Stimulated activated CD4-positive, alpha-beta T cell treated with anti-CD3 and anti-CD28 coated beads, Interleukin-4, amount 100 ng/mL, for 24 hours (primary cell): Measurements from ENCODE around the gene CORO1C.
"Not testable (repeated sequence)": the region's sequence is repeated elsewhere in the genome, so short reads cannot be mapped to it uniquely, and the experiment has no call there.

Experiments used
- DNase-seq: peaks from one replicate; pipeline ENCODE4 v3.0.0-alpha.2; 2020

Gene CORO1C

GRCh38 chr12:108731105-108731865 lies at the start of gene CORO1C:
Gene CORO1C, minus strand, starts transcription at chr12:108731518. Its CDS starts 30,200 bp downstream, at chr12:108701318.
- DNase-seq: peak; percentile 89

DNA sequence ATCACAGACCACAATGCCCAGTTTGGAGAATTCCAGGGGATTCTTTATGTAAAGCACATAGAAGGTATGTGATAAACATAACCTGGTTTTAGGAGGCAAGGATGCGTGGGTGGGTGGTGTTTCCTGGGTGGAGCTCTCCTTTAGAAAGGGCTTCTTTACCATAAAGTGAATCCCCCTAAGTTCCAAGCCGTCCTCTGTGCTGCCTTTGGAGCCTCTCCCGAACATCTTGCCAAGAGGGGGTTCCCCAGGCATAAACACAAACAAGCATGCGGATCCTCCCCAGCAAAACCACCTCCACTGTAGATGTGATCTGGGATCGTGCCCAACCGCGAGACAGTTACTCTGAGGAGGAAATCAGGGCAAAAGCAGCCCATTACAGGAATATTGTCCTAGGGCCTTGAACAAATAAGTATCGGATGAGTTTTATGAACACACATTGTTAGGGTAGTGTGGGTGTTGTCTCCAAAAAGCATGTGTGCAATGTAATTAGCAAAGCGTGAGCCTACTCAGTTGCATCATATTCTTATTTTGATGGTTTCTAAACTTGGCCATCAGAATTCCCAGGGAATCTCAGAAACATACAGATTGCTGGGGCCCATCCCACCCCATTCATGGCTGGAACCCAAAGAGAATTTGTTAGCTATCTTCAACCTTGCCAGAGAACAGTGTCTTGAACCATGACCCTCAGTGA lies 48.8 kb upstream of the CORO1C start:
- DNase-seq: no peak

GRCh38 chr12:108778053-108778452 lies 46.7 kb upstream of the CORO1C start:
- no peak for DNase-seq

- DNase-seq: no peak
These were observed 45.8 kb upstream of the CORO1C start for GRCh38 chr12:108777156-108777555.

DNA sequence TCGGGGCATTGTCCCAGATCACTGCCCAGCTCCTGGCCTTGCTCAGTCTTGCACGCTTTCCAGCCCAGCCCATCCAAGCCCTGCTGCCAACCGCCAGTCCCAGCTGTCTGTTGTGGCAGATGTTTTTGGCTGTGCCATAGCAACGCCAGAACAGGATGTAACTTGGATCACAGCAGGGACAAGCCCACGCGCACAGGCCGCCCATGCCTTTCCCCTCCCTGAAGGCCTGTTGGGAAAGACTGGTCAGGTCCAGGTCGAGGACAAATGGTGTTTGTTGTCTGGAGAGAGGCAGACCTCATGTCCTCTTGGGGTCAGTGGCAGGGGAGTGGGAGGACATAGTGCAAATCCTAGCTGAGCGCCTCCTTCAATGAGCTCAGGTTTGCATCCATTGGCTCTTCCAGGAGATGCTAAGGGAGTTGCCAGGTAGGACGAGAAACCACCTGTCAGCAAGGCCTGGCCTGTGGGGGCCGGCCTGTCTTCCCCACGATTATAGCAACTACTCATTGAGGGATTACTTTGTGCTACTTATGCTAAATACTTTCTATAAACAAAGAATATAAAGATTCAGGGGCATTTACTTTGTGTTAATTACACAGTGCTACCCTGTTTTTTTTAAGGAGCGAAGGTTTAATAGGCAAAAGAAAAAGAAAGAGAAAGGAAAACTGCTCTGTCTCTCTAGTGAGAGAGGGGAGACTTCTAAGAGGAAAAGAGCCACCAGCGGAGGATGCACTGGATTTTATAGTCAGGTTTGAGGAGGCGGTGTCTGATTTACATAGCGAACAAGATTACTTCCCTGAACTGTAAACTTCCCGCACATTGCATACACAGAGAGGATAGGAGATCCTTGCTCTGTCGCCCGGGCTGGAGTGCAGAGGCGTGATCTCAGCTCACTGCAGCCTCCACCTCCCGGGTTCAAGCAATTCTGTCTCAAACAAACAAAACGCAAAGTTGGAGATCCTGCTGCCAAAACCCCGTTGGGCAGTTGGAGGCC lies 42.8 kb upstream of the CORO1C start:
- DNase-seq: no peak

- DNase-seq: no peak
These were observed 41.8 kb upstream of the CORO1C start for GRCh38 chr12:108772891-108773797.

GRCh38 chr12:108772247-108772646 lies 40.9 kb upstream of the CORO1C start:
- DNase-seq: no peak

- DNase-seq: not testable (repeated sequence)
These were observed 40.5 kb upstream of the CORO1C start for GRCh38 chr12:108771835-108772234.

GRCh38 chr12:108770963-108771362 lies 39.6 kb upstream of the CORO1C start:
- DNase-seq: no peak

DNA sequence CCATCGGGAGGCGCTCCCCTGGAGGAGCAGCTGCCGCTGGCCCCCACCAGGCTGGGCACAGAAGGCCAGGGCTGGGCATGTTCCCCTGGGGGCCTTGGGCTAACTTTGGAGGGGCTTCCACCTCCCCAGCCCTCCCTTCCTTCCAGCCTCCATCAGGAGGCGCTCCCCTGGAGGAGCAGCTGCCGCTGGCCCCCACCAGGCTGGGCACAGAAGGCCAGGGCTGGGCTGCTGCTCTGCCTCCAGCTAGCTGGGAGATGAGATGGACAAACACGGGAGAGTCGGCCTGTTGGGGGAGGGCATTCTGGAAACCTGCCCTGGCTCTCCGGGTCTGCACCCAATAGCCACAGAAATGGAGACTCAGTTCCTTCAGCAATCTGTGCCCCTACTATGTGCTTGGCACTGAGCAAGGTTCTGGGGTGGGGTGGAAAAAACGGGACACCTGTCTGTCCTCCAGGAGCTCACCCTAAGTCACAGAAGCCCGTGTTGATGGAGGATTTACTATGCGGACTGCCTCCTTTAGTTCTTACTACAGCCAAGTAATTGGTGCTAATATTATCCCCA lies 39.0 kb upstream of the CORO1C start:
- no peak for DNase-seq

GRCh38 chr12:108768591-108769500 lies 37.5 kb upstream of the CORO1C start:
- DNase-seq: peak; percentile 7

- no peak for DNase-seq
These were observed 35.0 kb upstream of the CORO1C start for GRCh38 chr12:108766294-108766693.

GRCh38 chr12:108765289-108765764 lies 34.0 kb upstream of the CORO1C start:
- no peak for DNase-seq

GRCh38 chr12:108764540-108765288 lies 33.4 kb upstream of the CORO1C start:
- DNase-seq: no peak

DNA sequence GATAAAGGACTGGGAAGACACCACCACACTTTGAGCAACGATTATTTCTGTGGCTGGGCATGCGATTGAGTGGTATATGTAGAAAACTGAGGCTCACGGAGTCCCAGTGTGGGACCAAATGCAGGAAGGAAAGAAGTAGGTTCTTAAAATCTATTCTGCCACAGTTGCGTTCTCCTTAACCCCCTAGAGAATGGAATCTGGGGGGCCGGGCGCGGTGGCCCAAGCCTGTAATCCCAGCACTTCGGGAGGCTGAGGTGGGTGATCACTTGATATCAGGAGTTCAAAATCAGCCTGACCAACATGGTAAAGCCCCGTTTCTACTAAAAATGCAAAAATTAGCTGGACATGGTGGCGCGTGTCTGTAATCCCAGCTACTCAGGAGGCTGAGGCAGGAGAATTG lies 29.9 kb upstream of the CORO1C start:
- no peak for DNase-seq

DNA sequence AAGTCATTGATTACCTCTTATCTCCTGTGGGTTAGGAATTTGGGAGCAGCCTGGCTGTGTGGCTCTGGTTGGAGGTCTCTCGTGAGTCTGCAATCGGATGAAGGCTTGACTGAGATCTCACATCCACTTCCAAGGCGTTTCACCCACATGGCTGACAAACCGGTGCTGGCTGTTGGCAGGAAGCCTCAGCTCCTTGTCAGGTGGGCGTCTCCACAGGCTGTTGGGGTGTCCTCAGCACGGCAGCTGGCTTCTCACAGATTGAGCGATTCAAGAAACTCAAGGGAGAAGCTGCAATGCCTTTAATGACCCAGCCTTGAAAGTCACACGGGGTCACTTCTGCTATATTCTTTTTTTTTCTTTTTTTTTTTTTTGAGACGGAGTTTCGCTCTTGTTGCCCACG lies 28.6 kb upstream of the CORO1C start:
- DNase-seq: no peak

DNA sequence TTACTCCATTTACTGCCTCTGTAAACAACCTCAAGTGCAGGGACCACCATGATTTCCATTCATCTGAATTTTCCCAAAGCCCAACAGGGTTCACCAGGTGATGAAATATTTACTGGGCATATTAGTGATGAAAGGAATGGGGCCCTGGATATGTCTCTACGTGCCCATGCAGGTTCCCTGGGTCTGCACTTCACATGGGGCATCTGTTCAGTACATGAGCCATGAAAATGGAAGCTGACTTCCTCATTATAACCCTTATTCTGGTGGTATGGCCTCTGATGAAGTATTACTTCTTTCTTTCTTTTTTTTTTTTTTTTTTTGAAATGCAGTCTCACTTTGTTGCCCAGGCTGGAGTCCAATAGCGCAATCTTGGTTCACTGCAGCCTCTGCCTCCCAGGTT lies 26.5 kb upstream of the CORO1C start:
- no peak for DNase-seq

DNA sequence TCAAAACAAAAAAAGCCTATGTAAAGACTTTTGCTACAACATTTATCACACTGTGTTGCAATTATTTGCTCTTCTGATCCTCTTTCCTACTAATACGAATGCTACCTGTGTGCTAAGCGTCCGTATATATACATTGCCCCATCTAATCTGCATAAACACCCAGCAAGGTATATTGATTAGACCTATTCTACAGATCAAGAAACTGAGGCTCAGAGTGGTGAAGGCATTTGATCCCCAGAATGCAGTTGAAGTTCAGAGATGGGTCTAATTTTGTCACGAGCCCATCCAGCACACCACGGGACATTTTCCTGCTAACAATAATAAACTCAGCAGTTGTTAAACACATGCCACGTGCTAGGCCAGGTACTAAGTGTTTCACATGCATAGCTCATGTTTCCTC lies 25.1 kb upstream of the CORO1C start:
- no peak for DNase-seq

- no peak for DNase-seq
These were observed 24.2 kb upstream of the CORO1C start for GRCh38 chr12:108755481-108755880.

DNA sequence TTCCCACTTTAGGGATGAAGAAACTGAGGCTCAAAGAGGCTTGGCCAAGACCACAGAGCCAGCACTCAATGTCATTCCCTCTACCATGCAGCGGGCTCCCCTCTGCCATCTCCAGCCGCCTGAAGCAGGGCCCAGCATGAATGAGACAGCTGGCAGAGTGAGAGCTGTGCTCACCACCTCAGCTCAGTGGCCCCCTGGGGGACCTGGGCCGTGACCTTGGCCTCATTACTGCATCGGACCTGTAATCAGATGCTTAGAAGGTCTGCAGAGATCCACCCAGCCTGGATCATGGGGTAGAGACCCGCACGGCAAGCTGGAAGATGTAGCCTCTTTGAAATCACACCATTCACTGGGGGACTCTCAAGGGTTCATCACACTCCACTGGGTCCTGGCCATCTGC lies 22.7 kb upstream of the CORO1C start:
- no peak for DNase-seq
